ENCODE measurements around the gene AGAP5. TPM values are rescaled to one million over a fixed set of nuclear protein-coding genes. Genes with fewer than 3 reads are reported as not detected.

Gene AGAP5
- total RNA-seq, 2 donors from 2014 or later: 10.1 to 13.8 TPM

GRCh38 chr10:73648975-73649829 is 48.7 kb downstream of the AGAP5 start:
- WGBS, 2 experiments (ENCODE audit: insufficient coverage in 1 of 2, insufficient read length in 1 of 2): 68 to 100% methylated on average over 1 to 4 of the region's 4 CpGs
- Histone ChIP-seq H3K27ac (ENCODE audit: low read depth, low read length) (no peak overlapping the region), H3K4me1 (ENCODE audit: control insufficient read depth, insufficient read depth, low read length) (peaks cover 9% of the 10 kb centered on the region), H3K36me3 (ENCODE audit: control insufficient read depth, insufficient read depth, low read length) (no peaks in the 10 kb centered on the region), H3K27me3 (ENCODE audit: control insufficient read depth, insufficient read depth, low read length, poor library complexity, severe bottlenecking) (no peaks in the 10 kb centered on the region), H3K4me3 (ENCODE audit: low read length) (peak overlapping the region; percentile 34), H3K9ac (ENCODE audit: extremely low read depth, low read length, poor library complexity, severe bottlenecking) (no peak overlapping the region), H3K9me3 (ENCODE audit: control insufficient read depth, low read length) (no peaks in the 10 kb centered on the region)
- Mint-ChIP-seq H3K4me3 (peak overlapping the region; percentile 68), H3K4me1 (peaks cover 39% of the 10 kb centered on the region), H3K36me3 (ENCODE audit: low read depth) (no peaks in the 10 kb centered on the region), H3K9me3 (no peaks in the 10 kb centered on the region), H3K27me3 (ENCODE audit: insufficient read depth) (peaks cover 7% of the 10 kb centered on the region), H3K27ac (peak overlapping the region; percentile 59)
- no peak for TF ChIP-seq CTCF (conservative IDR thresholded peaks at IDR 0.05)
- peak; percentile 80 for DNase-seq

GRCh38 chr10:73647875-73648651 is 49.8 kb downstream of the AGAP5 start:
- no peaks in the 10 kb centered on the region for H3K27me3 ChIP-seq (ENCODE audit: control insufficient read depth, insufficient read depth, low read length, poor library complexity, severe bottlenecking)
- no peaks in the 10 kb centered on the region for H3K9me3 ChIP-seq (ENCODE audit: control insufficient read depth, low read length)
- no peak overlapping the region for H3K9ac ChIP-seq (ENCODE audit: extremely low read depth, low read length, poor library complexity, severe bottlenecking)
- H3K4me3 Mint-ChIP-seq: peak overlapping the region; percentile 68
- peak; percentile 1 for TF ChIP-seq CTCF (conservative IDR thresholded peaks at IDR 0.05)
- no peak overlapping the region for H3K27ac ChIP-seq (ENCODE audit: low read depth, low read length)
- H3K4me1 ChIP-seq (ENCODE audit: control insufficient read depth, insufficient read depth, low read length): peaks cover 9% of the 10 kb centered on the region
- 86 to 87% methylated on average over 28 to 35 of the region's 35 CpGs for WGBS, 2 experiments (ENCODE audit: insufficient coverage in 1 of 2, insufficient read length in 1 of 2)
- H3K27ac Mint-ChIP-seq: no peak overlapping the region
- H3K36me3 Mint-ChIP-seq (ENCODE audit: low read depth): no peaks in the 10 kb centered on the region
- peaks cover 7% of the 10 kb centered on the region for H3K27me3 Mint-ChIP-seq (ENCODE audit: insufficient read depth)
- DNase-seq: peak; percentile 66
- peaks cover 39% of the 10 kb centered on the region for H3K4me1 Mint-ChIP-seq
- no peaks in the 10 kb centered on the region for H3K36me3 ChIP-seq (ENCODE audit: control insufficient read depth, insufficient read depth, low read length)
- no peaks in the 10 kb centered on the region for H3K9me3 Mint-ChIP-seq
- H3K4me3 ChIP-seq (ENCODE audit: low read length): no peak overlapping the region

GRCh38 chr10:73647211-73647874 is 50.6 kb downstream of the AGAP5 start:
- peak; percentile 94 for DNase-seq
- no peak overlapping the region for H3K4me3 ChIP-seq (ENCODE audit: low read length)
- Mint-ChIP-seq H3K4me3 (peak overlapping the region; percentile 68), H3K36me3 (ENCODE audit: low read depth) (no peaks in the 10 kb centered on the region), H3K4me1 (peaks cover 39% of the 10 kb centered on the region), H3K27me3 (ENCODE audit: insufficient read depth) (peaks cover 7% of the 10 kb centered on the region), H3K27ac (peak overlapping the region; percentile 81), H3K9me3 (no peaks in the 10 kb centered on the region)
- H3K4me1 ChIP-seq (ENCODE audit: control insufficient read depth, insufficient read depth, low read length): peaks cover 9% of the 10 kb centered on the region
- no peaks in the 10 kb centered on the region for H3K27me3 ChIP-seq (ENCODE audit: control insufficient read depth, insufficient read depth, low read length, poor library complexity, severe bottlenecking)
- WGBS, 2 experiments (ENCODE audit: insufficient coverage in 1 of 2, insufficient read length in 1 of 2): 81 to 82% methylated on average over 19 to 32 of the region's 32 CpGs
- TF ChIP-seq CTCF (conservative IDR thresholded peaks at IDR 0.05): peak; percentile 20
- H3K9ac ChIP-seq (ENCODE audit: extremely low read depth, low read length, poor library complexity, severe bottlenecking): no peak overlapping the region
- no peak overlapping the region for H3K27ac ChIP-seq (ENCODE audit: low read depth, low read length)
- H3K9me3 ChIP-seq (ENCODE audit: control insufficient read depth, low read length): no peaks in the 10 kb centered on the region
- no peaks in the 10 kb centered on the region for H3K36me3 ChIP-seq (ENCODE audit: control insufficient read depth, insufficient read depth, low read length)
